IPS DF 6.9 (cell line): Measurements from ENCODE around the gene MOV10L1.

Experiments used
- DNase-seq: peaks from one replicate; pipeline ENCODE4 v3.0.0-alpha.2; 2013; ENCODE audit warnings: low read depth, low spot score
- H3K27ac ChIP-seq: one replicate; pipeline ENCODE4 v1.5.1; 2013; ENCODE audit warnings: low read length, control low read depth
- H3K27me3 ChIP-seq: 2 replicates; pipeline ENCODE4 v1.6.1; 2013; ENCODE audit warnings: mild to moderate bottlenecking, low read length; ENCODE audit not compliant: control insufficient read depth, insufficient read depth
- H3K36me3 ChIP-seq: 2 replicates; pipeline ENCODE4 v1.6.1; 2013; ENCODE audit warnings: low read length; ENCODE audit not compliant: control insufficient read depth, insufficient read depth
- H3K4me1 ChIP-seq: 2 replicates; pipeline ENCODE4 v1.6.1; 2013; ENCODE audit warnings: low read length; ENCODE audit not compliant: control insufficient read depth, insufficient read depth
- H3K4me3 ChIP-seq: 2 replicates; pipeline ENCODE4 v1.5.1; 2013; ENCODE audit warnings: mild to moderate bottlenecking, low read length
- H3K9me3 ChIP-seq: 2 replicates; pipeline ENCODE4 v1.6.1; 2013; ENCODE audit warnings: low read length, inconsistent platforms; ENCODE audit not compliant: control insufficient read depth, insufficient read depth
- WGBS: extraction: QIAGEN DNeasy Blood & Tissue Kit; methylation state at CpG from one replicate; pipeline ENCODE4 v1.1.7; 2013; ENCODE audit warnings: mixed read lengths, missing lambda C conversion rate; ENCODE audit not compliant: insufficient read length, insufficient coverage; 5-methylcytosine and 5-hydroxymethylcytosine counted together

MOV10L1 gene

DNA sequence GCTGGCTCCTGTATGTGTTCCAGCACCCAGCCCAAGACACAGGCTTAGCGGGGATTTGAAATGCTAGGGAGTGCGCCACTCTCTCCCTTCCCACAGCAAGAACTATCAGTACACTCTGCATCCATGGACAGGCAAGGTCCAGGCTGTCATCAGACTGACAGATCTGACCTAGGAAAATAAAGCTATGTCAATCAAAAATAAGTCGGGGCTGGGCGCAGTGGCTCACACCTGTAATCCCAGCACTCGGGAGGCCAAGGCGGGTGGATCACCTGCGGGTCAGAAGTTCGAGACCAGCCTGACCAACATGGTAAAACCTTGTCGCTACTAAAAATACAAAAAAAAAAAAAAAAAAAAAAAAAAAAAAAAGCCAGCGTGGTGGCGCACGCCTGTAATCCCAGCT, 1.7 kb upstream of the MOV10L1 start:
- no peak overlapping the region for H3K4me3 ChIP-seq
- H3K4me1 ChIP-seq, result peaks cover 1% of the 10 kb centered on the region; the same call in 1 of the 2 replicates
- no CpG with 5 or more reads among the region's 12 CpGs for WGBS
- DNase-seq, result no peak
- H3K36me3 ChIP-seq, result no peaks in the 10 kb centered on the region
- H3K27ac ChIP-seq, result no peak overlapping the region
- H3K9me3 ChIP-seq, result no peaks in the 10 kb centered on the region
- H3K27me3 ChIP-seq, result no peaks in the 10 kb centered on the region

DNA sequence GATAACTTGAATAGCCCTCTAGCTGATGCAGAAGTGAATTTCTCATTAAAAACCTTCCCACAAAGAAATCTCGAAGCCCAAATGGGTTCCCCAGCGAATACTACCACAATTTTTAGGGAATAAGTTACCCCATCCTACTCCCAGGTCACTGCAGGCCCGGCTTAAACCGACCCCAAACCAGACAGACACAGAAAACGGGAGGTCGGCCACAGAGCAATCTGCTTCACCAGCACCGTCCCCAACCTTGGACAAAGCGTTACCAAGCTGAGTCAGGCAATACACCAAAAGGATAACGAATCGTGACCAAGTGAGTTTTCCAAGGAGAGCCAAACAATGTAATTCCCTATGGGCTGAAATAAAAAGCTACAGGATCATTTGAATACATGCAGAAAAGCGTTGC, 575 bp upstream of the MOV10L1 start:
- Histone ChIP-seq H3K4me3 (no peak overlapping the region), H3K36me3 (no peaks in the 10 kb centered on the region), H3K9me3 (no peaks in the 10 kb centered on the region), H3K27ac (no peak overlapping the region), H3K4me1 (no peaks in the 10 kb centered on the region), H3K27me3 (no peaks in the 10 kb centered on the region)
- no CpG with 5 or more reads among the region's 11 CpGs for WGBS
- no peak for DNase-seq

DNA sequence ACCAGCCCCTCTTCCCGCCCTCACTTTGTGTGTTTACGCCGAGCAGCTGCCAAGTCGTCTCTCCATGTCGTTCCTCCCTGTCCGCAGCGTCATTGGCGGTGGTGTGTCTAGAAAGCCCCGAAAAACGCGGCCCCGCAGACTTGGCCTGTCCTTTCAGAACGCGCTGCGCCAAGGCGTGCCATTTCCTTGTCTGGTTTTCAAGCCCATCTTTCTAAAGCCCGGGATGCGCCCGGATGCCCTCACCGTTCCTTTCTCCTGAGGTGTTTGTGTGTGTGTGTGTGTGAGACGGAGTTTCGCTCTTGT, 557 bp downstream of the MOV10L1 start:
- WGBS, result no CpG with 5 or more reads among the region's 22 CpGs
- H3K4me3 ChIP-seq, result no peak overlapping the region
- no peak for DNase-seq
- no peak overlapping the region for H3K27ac ChIP-seq
- H3K4me1 ChIP-seq, result no peaks in the 10 kb centered on the region
- no peaks in the 10 kb centered on the region for H3K27me3 ChIP-seq
- H3K9me3 ChIP-seq, result no peaks in the 10 kb centered on the region
- H3K36me3 ChIP-seq, result no peaks in the 10 kb centered on the region

DNA sequence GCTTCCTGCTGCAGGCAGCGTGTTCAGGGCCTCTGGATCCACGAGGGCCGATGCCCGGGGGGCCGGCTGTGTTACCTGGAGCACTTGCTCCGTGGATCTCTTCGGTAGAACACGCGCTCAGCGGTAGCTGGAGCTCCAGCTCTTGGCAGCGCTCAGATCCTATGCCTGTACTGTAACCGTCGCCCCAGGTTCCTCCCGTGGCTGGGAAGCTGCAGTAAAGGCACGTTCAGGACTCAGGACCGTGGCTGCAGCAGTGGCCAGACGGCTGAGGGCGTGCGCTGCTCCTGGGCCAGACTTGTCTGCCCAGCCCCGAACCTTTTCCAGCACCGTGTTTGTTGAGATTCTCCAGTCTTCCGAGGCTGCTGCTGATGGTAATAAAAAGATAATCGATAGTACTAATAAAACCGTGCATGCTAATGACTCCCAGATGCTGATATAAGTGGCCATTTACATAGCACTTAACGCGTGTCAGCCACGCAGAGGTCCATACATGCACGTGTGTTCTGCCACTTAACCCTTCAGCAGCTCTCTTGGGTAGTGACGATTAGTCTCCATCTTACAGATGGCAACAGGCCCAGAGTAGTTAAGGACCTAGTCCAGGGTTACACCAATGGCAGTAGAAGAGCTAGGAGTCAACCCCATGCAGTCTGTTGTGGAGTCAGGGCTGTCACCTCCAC, 1.4 kb downstream of the MOV10L1 start:
- no peak overlapping the region for H3K27ac ChIP-seq
- H3K4me1 ChIP-seq, result no peaks in the 10 kb centered on the region
- no peak for DNase-seq
- no CpG with 5 or more reads among the region's 29 CpGs for WGBS
- no peaks in the 10 kb centered on the region for H3K9me3 ChIP-seq
- H3K4me3 ChIP-seq, result no peak overlapping the region
- no peaks in the 10 kb centered on the region for H3K27me3 ChIP-seq
- H3K36me3 ChIP-seq, result no peaks in the 10 kb centered on the region

DNA sequence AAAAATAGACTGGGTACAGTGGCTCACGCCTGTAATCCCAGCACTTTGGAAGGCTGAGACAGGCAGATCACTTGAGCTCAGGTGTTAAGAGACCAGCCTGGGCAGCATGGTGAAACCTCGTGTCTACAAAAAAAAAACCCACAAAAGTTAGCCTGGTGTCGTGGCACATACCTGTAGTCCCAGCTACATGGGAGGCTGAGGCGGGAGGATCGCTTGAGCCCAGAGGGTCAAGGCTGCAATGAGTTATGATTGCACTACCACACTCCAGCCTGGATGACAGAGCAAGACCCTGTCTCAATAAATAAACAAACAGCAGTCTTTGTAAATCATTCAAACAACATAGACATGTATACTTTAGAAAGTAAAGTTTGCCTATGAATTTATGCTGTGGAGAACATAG, 2.5 kb downstream of the MOV10L1 start:
- WGBS, result no CpG with 5 or more reads among the region's 5 CpGs
- Histone ChIP-seq H3K27ac (no peak overlapping the region), H3K27me3 (no peaks in the 10 kb centered on the region), H3K4me3 (no peak overlapping the region), H3K36me3 (no peaks in the 10 kb centered on the region), H3K4me1 (no peaks in the 10 kb centered on the region), H3K9me3 (no peaks in the 10 kb centered on the region)
- DNase-seq, result no peak

DNA sequence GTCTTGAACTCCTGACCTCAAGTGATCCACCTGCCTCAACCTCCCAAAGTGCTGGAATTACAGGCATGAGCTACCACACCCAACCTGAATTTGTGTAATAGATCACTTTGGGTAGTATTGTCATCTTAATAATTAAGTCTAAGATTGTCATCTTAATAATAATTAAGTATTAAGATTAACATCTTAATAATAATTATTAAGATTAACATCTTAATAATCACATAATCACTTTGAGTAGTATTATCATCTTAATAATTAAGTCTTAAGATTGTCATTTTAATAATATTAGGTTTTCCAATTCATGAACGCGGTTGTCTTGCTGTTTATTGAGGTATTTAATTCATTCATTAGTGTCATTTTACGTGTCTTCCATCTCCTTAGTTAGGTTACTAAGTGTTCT, 8.2 kb downstream of the MOV10L1 start:
- Histone ChIP-seq H3K27ac (no peak overlapping the region), H3K36me3 (no peaks in the 10 kb centered on the region), H3K27me3 (no peaks in the 10 kb centered on the region), H3K4me1 (no peaks in the 10 kb centered on the region), H3K4me3 (no peak overlapping the region), H3K9me3 (no peaks in the 10 kb centered on the region)
- no CpG with 5 or more reads among the region's 3 CpGs for WGBS
- no peak for DNase-seq

DNA sequence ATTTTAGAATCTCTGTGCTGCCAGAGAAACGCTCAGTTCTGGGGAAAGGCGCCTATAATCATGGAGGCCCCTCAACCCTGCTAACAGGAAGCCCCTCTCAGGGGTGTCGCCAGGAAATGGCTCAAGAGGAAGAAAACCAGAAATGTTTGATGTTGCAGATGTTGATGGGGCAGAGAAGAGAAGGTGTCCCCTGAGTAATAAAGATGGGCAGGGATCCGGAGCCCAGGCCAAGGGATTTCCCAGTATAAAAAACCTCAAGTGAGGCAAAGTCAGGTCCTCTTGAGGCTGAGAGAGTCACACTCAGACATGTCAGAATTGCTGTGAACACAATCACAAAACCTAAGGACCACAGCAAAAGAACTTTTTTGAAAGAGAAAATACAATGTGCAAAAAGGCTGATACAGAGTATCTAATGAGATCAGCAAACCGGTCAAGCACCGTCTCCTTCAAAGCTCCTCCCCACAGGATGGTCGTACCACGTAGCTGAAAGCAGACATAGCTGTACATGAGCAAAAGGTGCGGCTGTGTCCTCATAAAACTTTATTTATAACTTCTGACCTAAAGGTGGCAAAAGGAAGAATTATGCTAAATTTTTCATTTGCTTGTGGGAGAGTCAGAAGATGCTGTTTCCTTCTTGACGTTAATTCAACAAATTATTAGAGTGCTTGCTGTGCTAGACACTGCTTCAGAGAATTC, 12.2 kb downstream of the MOV10L1 start:
- Histone ChIP-seq H3K27me3 (no peaks in the 10 kb centered on the region), H3K4me3 (no peak overlapping the region), H3K9me3 (no peaks in the 10 kb centered on the region), H3K36me3 (no peaks in the 10 kb centered on the region), H3K27ac (no peak overlapping the region), H3K4me1 (no peaks in the 10 kb centered on the region)
- no CpG with 5 or more reads among the region's 10 CpGs for WGBS
- DNase-seq, result no peak

DNA sequence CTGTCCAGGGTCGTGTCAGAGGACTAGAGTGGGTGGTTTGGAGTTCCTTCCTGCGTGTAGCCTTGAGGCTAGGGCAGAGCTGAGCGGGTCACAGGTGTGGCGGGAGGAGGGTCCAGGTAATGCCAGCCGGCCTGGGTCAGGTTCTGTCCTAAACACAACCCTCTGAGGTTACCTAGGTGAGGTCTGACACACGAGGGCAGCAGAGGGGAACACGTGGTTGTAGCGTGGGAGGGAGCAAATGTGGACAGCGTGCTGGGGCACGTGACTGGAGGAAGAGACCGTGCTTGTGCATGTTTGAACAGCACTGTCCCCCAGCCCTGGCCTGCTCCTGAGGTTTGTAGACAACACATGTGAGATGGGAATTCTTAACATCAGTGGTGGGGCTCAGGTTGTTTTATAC, 13.1 kb downstream of the MOV10L1 start:
- Histone ChIP-seq H3K9me3 (no peaks in the 10 kb centered on the region), H3K4me1 (no peaks in the 10 kb centered on the region), H3K4me3 (no peak overlapping the region), H3K27me3 (no peaks in the 10 kb centered on the region), H3K27ac (no peak overlapping the region), H3K36me3 (no peaks in the 10 kb centered on the region)
- WGBS, result no CpG with 5 or more reads among the region's 11 CpGs
- no peak for DNase-seq

DNA sequence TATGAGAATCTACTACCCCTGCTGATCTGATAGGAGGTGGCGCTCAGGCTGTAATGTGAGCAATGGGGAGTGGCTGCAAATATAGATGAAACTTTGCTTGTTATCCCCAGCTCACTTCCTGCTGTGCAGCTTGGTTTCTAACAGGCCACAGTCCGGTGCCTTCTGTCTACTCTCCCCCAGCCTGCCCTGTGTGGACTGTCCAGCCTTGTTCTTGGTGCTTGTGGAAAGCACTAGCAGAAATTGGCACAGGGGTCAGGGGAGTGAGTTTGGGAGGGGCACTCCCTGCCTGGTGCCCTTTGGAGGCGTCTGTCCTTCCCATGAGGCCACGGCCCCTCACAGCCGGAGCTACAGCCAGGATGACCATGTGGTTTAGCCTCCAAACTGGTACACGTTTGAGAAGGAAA, 14.3 kb downstream of the MOV10L1 start:
- no peak overlapping the region for H3K27ac ChIP-seq
- H3K4me1 ChIP-seq, result no peaks in the 10 kb centered on the region
- WGBS, result no CpG with 5 or more reads among the region's 6 CpGs
- no peaks in the 10 kb centered on the region for H3K27me3 ChIP-seq
- no peak overlapping the region for H3K4me3 ChIP-seq
- H3K9me3 ChIP-seq, result no peaks in the 10 kb centered on the region
- H3K36me3 ChIP-seq, result no peaks in the 10 kb centered on the region
- no peak for DNase-seq

DNA sequence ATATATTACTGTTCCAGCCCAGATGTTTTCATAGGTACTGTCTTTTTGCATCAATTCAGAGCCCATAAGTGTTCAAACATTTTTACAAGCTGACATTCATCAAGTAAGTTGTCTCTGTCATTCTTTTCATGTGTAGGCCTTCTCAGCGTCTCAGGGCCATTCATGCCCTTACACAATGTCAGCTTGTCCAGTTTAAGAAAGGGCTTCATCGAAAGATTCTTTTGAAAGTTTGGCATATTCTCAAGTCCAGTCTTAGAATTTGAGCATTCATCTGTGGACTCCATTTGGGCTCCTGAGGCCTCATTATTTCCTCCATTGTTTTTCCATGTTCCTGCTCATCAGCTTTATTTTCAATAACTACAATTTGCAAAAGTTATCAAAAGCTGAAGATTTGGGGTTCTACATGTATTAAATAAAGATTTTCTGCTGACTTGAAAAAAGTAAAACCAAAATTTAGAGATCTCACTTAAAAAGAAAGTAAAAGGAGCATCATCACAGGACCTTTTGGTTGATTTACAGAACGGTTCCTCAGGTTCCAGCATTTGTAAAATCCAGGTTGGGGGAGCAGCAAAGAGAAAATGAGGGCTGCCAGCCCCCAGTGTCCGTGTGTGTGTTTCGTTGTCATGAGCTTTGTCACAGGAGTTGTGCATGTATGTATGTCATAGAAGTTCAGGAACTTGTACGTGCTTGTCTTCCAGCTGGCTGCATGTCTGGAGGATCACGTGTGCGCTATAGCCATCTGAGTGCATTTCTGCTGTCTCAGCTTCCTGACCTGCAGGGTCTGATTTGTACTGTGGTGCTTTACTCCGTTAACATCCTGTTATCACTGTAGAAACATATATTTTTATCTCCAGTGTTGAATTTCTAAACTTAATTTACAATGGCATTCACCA, 15.6 kb downstream of the MOV10L1 start:
- no peak overlapping the region for H3K27ac ChIP-seq
- H3K27me3 ChIP-seq, result no peaks in the 10 kb centered on the region
- no peaks in the 10 kb centered on the region for H3K9me3 ChIP-seq
- no peaks in the 10 kb centered on the region for H3K4me1 ChIP-seq
- H3K36me3 ChIP-seq, result no peaks in the 10 kb centered on the region
- WGBS, result no CpG with 5 or more reads among the region's 9 CpGs
- DNase-seq, result no peak
- H3K4me3 ChIP-seq, result no peak overlapping the region
